GOT3 (cell line): ENCODE measurements around the gene DNAH14.
"Not testable (repeated sequence)": the region's sequence is repeated elsewhere in the genome, so short reads cannot be mapped to it uniquely, and the experiment has no call there.

ENCODE experiments used
- DNase-seq: peaks from one replicate; lab custom pipeline; 2025; ENCODE audit warnings: mixed read lengths; lab: John Stamatoyannopoulos, UW

DNAH14 gene

GRCh38 chr1:225155555-225155954 lies 226.1 kb downstream of the DNAH14 start:
- DNase-seq: no peak

- DNase-seq: no peak
Observed at GRCh38 chr1:225156254-225156653, 226.8 kb downstream of the DNAH14 start.

GRCh38 chr1:225158291-225158690 lies 228.8 kb downstream of the DNAH14 start:
- DNase-seq: no peak

GRCh38 chr1:225159793-225160192 lies 230.3 kb downstream of the DNAH14 start:
- no peak for DNase-seq

- not testable (repeated sequence) for DNase-seq
Observed at GRCh38 chr1:225177409-225177808, 247.9 kb downstream of the DNAH14 start.

GRCh38 chr1:225179686-225180085 lies 250.2 kb downstream of the DNAH14 start:
- no peak for DNase-seq

- DNase-seq: no peak
Observed at GRCh38 chr1:225182716-225183115, 253.2 kb downstream of the DNAH14 start.

- no peak for DNase-seq
Observed at GRCh38 chr1:225191199-225191753, 261.8 kb downstream of the DNAH14 start.

GRCh38 chr1:225201447-225201846 lies 272.0 kb downstream of the DNAH14 start:
- DNase-seq: no peak

GRCh38 chr1:225207791-225208190 lies 278.3 kb downstream of the DNAH14 start:
- no peak for DNase-seq

- DNase-seq: no peak
Observed at GRCh38 chr1:225209153-225209552, 279.7 kb downstream of the DNAH14 start.

- DNase-seq: not testable (repeated sequence)
Observed at GRCh38 chr1:225210180-225210579, 280.7 kb downstream of the DNAH14 start.

GRCh38 chr1:225211694-225212442 lies 282.4 kb downstream of the DNAH14 start:
- DNase-seq: not testable (repeated sequence)

GRCh38 chr1:225224287-225224686 lies 294.8 kb downstream of the DNAH14 start:
- DNase-seq: no peak

GRCh38 chr1:225225681-225226080 lies 296.2 kb downstream of the DNAH14 start:
- DNase-seq: no peak

- DNase-seq: no peak
Observed at GRCh38 chr1:225228871-225229303, 299.4 kb downstream of the DNAH14 start.

GRCh38 chr1:225229429-225229828 lies 300.0 kb downstream of the DNAH14 start:
- not testable (repeated sequence) for DNase-seq

GRCh38 chr1:225230483-225230882 lies 301.0 kb downstream of the DNAH14 start:
- no peak for DNase-seq

GRCh38 chr1:225232930-225233329 lies 303.5 kb downstream of the DNAH14 start:
- not testable (repeated sequence) for DNase-seq

GRCh38 chr1:225242611-225243010 lies 313.1 kb downstream of the DNAH14 start:
- DNase-seq: no peak

- no peak for DNase-seq
Observed at GRCh38 chr1:225250432-225250831, 321.0 kb downstream of the DNAH14 start.

GRCh38 chr1:225253173-225253572 lies 323.7 kb downstream of the DNAH14 start:
- DNase-seq: no peak

GRCh38 chr1:225253784-225254183 lies 324.3 kb downstream of the DNAH14 start:
- no peak for DNase-seq

- no peak for DNase-seq
Observed at GRCh38 chr1:225254676-225255075, 325.2 kb downstream of the DNAH14 start.
